HG03175 (cell line): ENCODE measurements around the gene TXNDC16.

Experiments used
- ATAC-seq: cut with Tn5 transposase; IDR thresholded peaks from one replicate; pipeline ENCODE4 v1.9.1; 2021; ENCODE audit warnings: mild to moderate bottlenecking, moderate library complexity; ENCODE audit not compliant: unreplicated experiment

The TXNDC16 gene

DNA sequence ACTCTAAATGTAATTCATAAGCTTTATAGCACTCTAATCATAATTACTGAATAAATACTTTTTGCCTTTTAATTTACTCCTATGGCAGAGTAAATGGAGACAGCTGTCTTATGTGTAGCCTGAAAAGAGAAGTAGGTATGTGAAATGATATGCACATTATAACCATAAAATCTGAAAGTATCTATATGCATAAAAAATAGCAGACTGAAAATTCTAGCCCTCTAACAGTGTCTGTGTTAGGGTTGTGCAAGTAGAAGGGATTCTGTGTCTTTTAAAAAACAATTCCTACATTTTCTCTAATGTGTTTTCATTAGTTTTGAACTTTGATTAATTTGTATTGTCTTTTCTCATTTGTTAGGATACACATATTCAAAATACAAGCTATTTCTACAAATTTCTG lies 94.9 kb downstream of the TXNDC16 start:
- no peak for ATAC-seq

GRCh38 chr14:52455291-52456088 lies 96.8 kb downstream of the TXNDC16 start:
- ATAC-seq: no peak

DNA sequence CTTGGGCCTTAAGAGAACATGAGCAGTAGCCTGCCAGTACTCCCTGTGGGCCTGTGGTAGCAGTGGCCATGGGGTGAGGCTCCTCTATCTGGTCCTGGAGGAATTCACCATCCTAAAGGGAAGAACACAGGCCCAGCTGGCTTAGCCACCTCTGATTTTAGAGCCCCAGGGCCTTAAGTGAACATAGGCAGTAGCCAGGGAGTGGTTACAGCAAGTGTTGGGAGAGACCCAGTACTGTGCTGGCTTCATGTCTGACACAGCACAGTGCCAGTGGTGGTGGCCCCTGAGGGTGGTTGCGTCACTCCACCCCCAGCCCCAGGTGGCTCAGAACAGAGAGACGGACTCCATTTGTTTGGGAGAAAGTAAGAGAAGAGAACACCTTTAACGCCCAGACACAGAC lies 105.1 kb downstream of the TXNDC16 start:
- ATAC-seq: no peak

DNA sequence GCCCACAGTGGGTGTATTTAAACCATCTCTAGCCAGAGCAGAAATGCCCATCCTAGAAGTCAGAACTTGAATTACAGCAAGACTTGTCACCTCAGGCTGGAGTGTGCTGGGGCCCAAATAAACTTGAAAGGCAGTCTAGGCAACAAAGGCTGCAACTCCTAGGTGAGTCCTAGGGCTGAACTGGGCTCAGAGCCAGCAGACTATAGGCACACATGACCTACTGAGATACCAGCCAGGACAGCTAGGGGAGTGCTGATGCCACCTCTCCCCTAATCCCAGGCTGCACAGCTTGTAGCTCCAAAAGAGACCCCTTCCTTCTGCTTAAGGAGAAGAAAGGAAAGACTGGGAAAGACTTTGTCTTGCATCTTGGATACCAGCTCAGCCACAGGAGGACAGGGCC lies 106.0 kb downstream of the TXNDC16 start:
- ATAC-seq: no peak

DNA sequence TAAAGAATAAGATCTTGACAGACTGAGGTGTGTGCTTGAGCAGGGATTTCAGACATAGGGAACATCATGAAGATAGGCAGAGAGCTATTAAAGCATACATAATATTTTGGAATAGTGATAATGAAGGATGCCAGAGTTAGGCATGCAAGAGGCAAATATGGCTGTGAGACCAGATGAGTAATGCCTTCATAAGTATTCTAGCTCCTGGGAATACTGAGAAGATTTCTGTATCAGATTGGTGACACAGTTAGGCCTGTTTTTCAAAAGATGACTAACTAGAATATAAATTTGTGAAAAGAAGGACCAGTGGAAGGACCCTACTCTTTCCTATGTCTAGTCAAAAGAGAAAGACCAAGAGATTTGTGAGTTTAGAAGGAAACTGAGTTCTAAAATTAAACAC lies 108.8 kb downstream of the TXNDC16 start:
- no peak for ATAC-seq

- ATAC-seq: no peak
These were observed 109.7 kb downstream of the TXNDC16 start for GRCh38 chr14:52442602-52443001.

GRCh38 chr14:52442166-52442565 lies 110.1 kb downstream of the TXNDC16 start:
- ATAC-seq: no peak

- no peak for ATAC-seq
These were observed 112.8 kb downstream of the TXNDC16 start for GRCh38 chr14:52439476-52439875.

GRCh38 chr14:52434955-52435354 lies 117.3 kb downstream of the TXNDC16 start:
- ATAC-seq: no peak

- no peak for ATAC-seq
These were observed 121.8 kb downstream of the TXNDC16 start for GRCh38 chr14:52430474-52430873.

DNA sequence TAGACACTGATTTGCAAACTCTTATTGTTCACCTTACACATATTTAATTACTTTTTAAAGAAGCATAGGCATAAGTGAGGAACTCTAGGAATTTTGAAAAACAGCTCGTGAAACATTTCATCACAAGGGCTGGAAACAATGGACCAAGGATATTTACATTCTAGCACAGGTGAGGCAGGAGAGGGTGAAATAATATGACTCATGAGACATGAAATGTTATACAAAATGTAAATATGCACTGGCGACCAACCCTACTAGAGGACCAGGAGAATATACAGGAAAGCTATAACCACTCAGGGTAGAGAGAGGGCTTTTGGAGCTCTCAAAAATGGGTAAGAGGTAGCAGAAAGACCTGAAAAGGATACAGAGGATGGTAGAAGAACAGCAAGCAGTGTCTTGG lies 122.9 kb downstream of the TXNDC16 start:
- no peak for ATAC-seq

DNA sequence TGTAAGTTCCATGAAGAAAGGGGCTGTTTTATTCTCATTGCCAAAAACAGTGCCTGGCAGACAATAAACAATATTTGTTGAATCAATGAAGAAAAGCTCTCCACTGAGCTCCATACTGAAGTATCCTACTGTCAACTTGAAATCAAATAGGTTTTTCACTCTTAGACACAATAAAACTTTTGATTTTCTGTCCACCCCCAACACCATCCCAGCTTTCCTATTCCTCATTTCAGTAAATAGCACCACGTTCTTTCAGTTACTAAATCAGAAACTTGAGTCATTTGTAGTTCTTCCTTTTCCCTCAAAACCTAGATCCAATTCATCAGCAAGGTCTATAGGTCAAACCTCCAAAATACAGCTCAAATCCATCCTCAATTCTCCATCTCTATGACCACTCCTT lies 124.8 kb downstream of the TXNDC16 start:
- ATAC-seq: no peak

DNA sequence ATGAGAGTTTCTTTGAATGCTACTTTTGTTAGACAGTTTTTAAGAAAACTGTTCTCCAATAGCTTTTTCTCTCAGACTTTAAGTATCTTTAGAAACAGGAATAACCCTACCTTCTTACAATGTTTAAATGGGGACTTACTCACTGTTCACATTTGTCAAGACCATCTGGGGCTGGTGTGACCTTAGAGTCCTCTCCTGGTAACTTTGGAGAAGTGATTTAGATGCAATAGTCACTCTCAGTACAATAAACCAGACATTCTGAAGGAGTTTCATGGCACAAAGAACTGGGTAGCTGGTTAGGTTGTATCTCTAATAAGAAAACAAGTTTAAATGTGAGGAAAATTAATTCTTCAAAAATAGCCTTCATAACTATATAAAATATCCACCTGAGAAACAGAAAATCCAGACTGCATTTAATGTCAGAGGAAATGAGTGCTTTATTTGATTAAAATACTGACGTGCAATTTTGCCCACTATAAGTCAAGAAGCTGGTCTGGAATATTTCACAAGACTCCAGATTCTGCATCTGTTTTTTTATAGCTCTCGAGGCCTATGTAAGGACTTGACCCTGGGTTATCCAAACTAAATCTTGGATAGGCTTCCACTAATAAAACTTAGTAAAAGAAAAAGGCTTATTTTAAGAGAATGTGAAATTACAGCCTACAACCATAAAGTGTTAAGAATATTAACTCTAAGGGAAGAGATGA lies 129.5 kb downstream of the TXNDC16 start:
- ATAC-seq: no peak

GRCh38 chr14:52417139-52417538 lies 135.2 kb downstream of the TXNDC16 start:
- ATAC-seq: no peak

DNA sequence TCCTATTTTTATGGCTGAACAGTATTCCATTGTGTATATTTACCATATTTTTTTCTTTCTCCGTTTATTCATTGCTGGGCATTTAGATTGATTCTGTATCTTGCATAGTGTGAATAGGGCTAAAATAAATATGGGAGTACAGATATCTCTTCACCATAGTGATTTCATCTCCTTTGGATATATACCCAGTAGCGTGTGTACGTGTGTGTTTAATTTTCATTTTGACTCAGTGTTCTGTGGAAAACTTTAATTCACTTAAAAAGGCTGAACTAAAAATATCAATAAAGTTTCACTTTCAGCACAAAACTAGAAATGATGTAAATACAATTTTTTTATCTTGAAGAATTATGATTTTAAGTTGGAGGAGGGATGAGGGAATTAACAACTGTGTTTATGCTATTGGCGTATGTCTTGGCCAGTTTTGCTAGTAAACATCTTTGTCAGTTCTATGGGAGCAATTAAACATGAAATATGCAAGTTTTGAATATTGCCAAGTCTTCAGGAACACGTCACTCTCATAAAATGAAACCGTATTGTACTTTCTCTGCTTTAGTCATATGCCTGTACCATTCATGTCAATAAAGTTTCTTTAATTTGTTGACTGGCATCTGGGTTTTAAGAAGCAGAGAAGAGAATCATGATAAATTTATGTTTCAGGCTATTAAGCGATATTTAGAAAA lies 138.4 kb downstream of the TXNDC16 start:
- ATAC-seq: no peak

GRCh38 chr14:52412426-52412825 lies 139.9 kb downstream of the TXNDC16 start:
- ATAC-seq: no peak

DNA sequence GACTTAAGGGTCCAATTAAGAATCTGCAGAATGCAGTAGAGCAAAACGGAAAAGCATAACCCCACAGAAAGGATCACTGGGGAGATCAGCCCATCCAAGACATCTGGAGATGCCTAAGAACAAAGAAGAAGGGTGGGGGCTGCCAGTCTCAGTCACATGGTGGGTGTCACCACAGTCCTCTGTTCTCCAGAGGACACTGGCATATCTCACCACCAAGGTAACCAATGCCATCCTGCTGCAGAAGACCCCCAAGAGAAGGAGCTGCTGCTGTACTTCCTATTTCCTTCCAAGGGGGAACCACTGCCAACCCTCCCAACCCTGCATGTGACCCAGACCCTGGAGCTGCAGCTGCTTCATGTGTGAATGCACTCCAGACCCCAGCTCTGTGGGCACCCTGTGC lies 147.0 kb downstream of the TXNDC16 start:
- no peak for ATAC-seq

- ATAC-seq: peak; percentile 78
These were observed 149.3 kb downstream of the TXNDC16 start for GRCh38 chr14:52402812-52403526.

GRCh38 chr14:52400846-52401245 lies 151.5 kb downstream of the TXNDC16 start:
- ATAC-seq: peak; percentile 54

- ATAC-seq: no peak
These were observed 152.2 kb downstream of the TXNDC16 start for GRCh38 chr14:52399921-52400595.

- ATAC-seq: no peak
These were observed 153.2 kb downstream of the TXNDC16 start for GRCh38 chr14:52399104-52399503.
